Sigmoid colon (tissue), 7 donors: ENCODE measurements around the gene SLC22A25. TPM values are rescaled to one million over a fixed set of nuclear protein-coding genes. Genes with fewer than 3 reads are reported as not detected.

Experiments
- DNase-seq: peaks from one replicate; pipeline ENCODE4 v3.0.0-alpha.2; 2019
- H3K27ac ChIP-seq, 4 donors: fragments of 200-600 bp; sonication (generic); one replicate each; pipeline ENCODE4 v1.5.1; 2016 to 2019; ENCODE audit warnings: mild to moderate bottlenecking in 1 of 4
- H3K27me3 ChIP-seq, 3 donors: fragments of 200-600 bp; sonication (generic); one replicate each; pipeline ENCODE4 v1.5.1; 2019; ENCODE audit warnings: mild to moderate bottlenecking in 1 of 3
- H3K36me3 ChIP-seq, 4 donors: fragments of 200-600 bp; sonication (generic); one replicate each; pipeline ENCODE4 v1.5.1; 2016 to 2019
- H3K4me1 ChIP-seq, 4 donors: fragments of 200-600 bp; sonication (generic); one replicate each; pipeline ENCODE4 v1.5.1; 2017 to 2019
- H3K4me3 ChIP-seq, 4 donors: fragments of 200-600 bp; sonication (generic); one replicate each; pipeline ENCODE4 v1.5.1; 2017 to 2019; ENCODE audit warnings: mild to moderate bottlenecking in 2 of 4, moderate library complexity in 1 of 4
- H3K9me3 ChIP-seq, 4 donors: fragments of 200-600 bp in 3 of 4; sonication (generic) in 3 of 4; one replicate each; pipeline versions ENCODE4 v1.5.1 to v1.6.1; 2013 to 2019
- CTCF ChIP-seq, 4 experiments: fragments of 450-650 bp in 3 of 4; fragments of 200-600 bp in 1 of 4; IDR thresholded peaks; one replicate each; pipeline ENCODE4 v1.5.1; 2016 to 2019; ENCODE audit warnings: antibody characterized with exemption in 4 of 4, mild to moderate bottlenecking in 3 of 4, moderate library complexity in 2 of 4
- EP300 ChIP-seq, 4 donors: sonication (generic); formaldehyde crosslinking; IDR thresholded peaks; one replicate each; pipeline ENCODE4 v1.6.1; 2017; ENCODE audit warnings: antibody characterized with exemption in 4 of 4
- POLR2A ChIP-seq, 2 donors: fragments of 450-650 bp; IDR thresholded peaks; one replicate each; pipeline ENCODE4 v1.6.1; 2016; ENCODE audit warnings: antibody characterized with exemption in 2 of 2, mild to moderate bottlenecking in 2 of 2, moderate library complexity in 2 of 2
- POLR2AphosphoS5 ChIP-seq, 4 donors: sonication (generic); formaldehyde crosslinking; IDR thresholded peaks; one replicate each; pipeline ENCODE4 v1.6.1; 2017; ENCODE audit warnings: antibody characterized with exemption in 4 of 4
- WGBS, 2 donors: extraction: QIAGEN DNeasy Blood & Tissue Kit; methylation state at CpG; one replicate each; pipeline ENCODE4 v1.1.7; 2013; 5-methylcytosine and 5-hydroxymethylcytosine counted together
- intact Hi-C: fragments of 100-400 bp; cut with DNase I; formaldehyde crosslinking; loops from one replicate; pipeline ENCODE4 v1.15.1; 2023
- polyA plus RNA-seq, 3 donors: library from polyadenylated mRNA; stranded (reverse); fragments of 200-250 nt; gene quantifications; one replicate each; pipeline ENCODE4 v1.2.3, GENCODE V29; 2013
- total RNA-seq, 4 donors: library from RNA; depleted of rRNA; stranded (reverse); fragments of >200 nt; gene quantifications; one replicate each; pipeline ENCODE4 v1.1.0, GENCODE V29; 2016
- donor health status: healthy with polysubstance abuse.
- donor health status: Bipolar disorder and iron deficiency.
- donor health status: healthy.

The SLC22A25 gene
- total and polyA plus RNA-seq, 7 donors: not detected

- H3K27ac ChIP-seq: no peak overlapping the region
- intact Hi-C loops: no loop called here
Measured at GRCh38 chr11:63212742-63213141, 30.7 kb downstream of the SLC22A25 start.

GRCh38 chr11:63210111-63210510 lies 33.3 kb downstream of the SLC22A25 start:
- WGBS, 2 donors: 34 to 40% methylated on average over 3 of the region's 3 CpGs
- DNase-seq: no peak
- intact Hi-C loops: no loop called here

More at GRCh38 chr11:63212742-63213141, 30.7 kb downstream of the SLC22A25 start:
- WGBS, 2 donors: 1% methylated on average over 2 of the region's 2 CpGs
- no peak for DNase-seq
- Histone ChIP-seq H3K4me3 (no peak overlapping the region), H3K27me3 (no peaks in the 10 kb centered on the region), H3K4me1 (no peaks in the 10 kb centered on the region), H3K9me3 (no peaks in the 10 kb centered on the region), H3K36me3 (no peaks in the 10 kb centered on the region)
- TF ChIP-seq POLR2A (IDR thresholded peaks at IDR 0.05) (no peak), EP300 (IDR thresholded peaks at IDR 0.05) (no peak), POLR2AphosphoS5 (IDR thresholded peaks at IDR 0.05) (no peak), CTCF (IDR thresholded peaks at IDR 0.05) (no peak)

More at GRCh38 chr11:63210111-63210510, 33.3 kb downstream of the SLC22A25 start:
- H3K4me3 ChIP-seq: no peak overlapping the region
- no peaks in the 10 kb centered on the region for H3K27me3 ChIP-seq
- H3K4me1 ChIP-seq: no peaks in the 10 kb centered on the region
- H3K9me3 ChIP-seq: peaks cover 0 to 5% (median 0%) of the 10 kb centered on the region in 4 donors
- H3K36me3 ChIP-seq: no peaks in the 10 kb centered on the region
- TF ChIP-seq CTCF (IDR thresholded peaks at IDR 0.05) (no peak), POLR2AphosphoS5 (IDR thresholded peaks at IDR 0.05) (no peak), POLR2A (IDR thresholded peaks at IDR 0.05) (no peak), EP300 (IDR thresholded peaks at IDR 0.05) (no peak)
- H3K27ac ChIP-seq: no peak overlapping the region

Other genes starting within 250 kb of the SLC22A25 start
- gene SLC22A8, start 227.8 kb downstream of the SLC22A25 start, total RNA-seq: not detected
- not detected for gene SLC22A8, start 227.8 kb downstream of the SLC22A25 start, polyA plus RNA-seq
- not detected for gene SLC22A24, start 99.4 kb downstream of the SLC22A25 start, total RNA-seq
- gene SLC22A24, start 99.4 kb downstream of the SLC22A25 start, polyA plus RNA-seq: not detected
- not detected for gene SLC22A9, start 126.2 kb upstream of the SLC22A25 start, total RNA-seq
- gene SLC22A9, start 126.2 kb upstream of the SLC22A25 start, polyA plus RNA-seq: not detected
- 1 to 10 TPM; 2.0 to 8.4 (median 3.2) TPM for gene PLAAT5, start 247.6 kb upstream of the SLC22A25 start, total RNA-seq
- gene PLAAT5, start 247.6 kb upstream of the SLC22A25 start, polyA plus RNA-seq: 1 to 10 TPM in 2 of 3 donors, not detected in 1; 1.2 TPM